H9 (cell line): ENCODE measurements around the gene PPCDC. TPM values are rescaled to one million over a fixed set of nuclear protein-coding genes. Genes with fewer than 3 reads are reported as not detected.

Experiments used
- DNase-seq: peaks from one replicate; pipeline ENCODE4 v3.0.0-alpha.2; 2017
- H2AFZ ChIP-seq: one replicate; pipeline ENCODE4 v1.6.1; 2013; ENCODE audit warnings: mild to moderate bottlenecking, low read length, control low read depth, moderate library complexity
- H2AK5ac ChIP-seq: 2 replicates; pipeline ENCODE4 v1.6.1; 2013; ENCODE audit warnings: low read length, control low read depth, mixed read lengths; ENCODE audit not compliant: insufficient read length
- H2BK120ac ChIP-seq: one replicate; pipeline ENCODE4 v1.6.1; 2013; ENCODE audit warnings: low read depth, mild to moderate bottlenecking, low read length, control low read depth, inconsistent platforms; ENCODE audit not compliant: poor library complexity, severe bottlenecking
- H2BK12ac ChIP-seq: 2 replicates; pipeline ENCODE4 v1.6.1; 2013; ENCODE audit warnings: low read length, control low read depth, mixed read lengths, low read depth; ENCODE audit not compliant: insufficient read length
- H2BK15ac ChIP-seq: 2 replicates; pipeline ENCODE4 v1.6.1; 2013; ENCODE audit warnings: low read depth, low read length, control low read depth
- H2BK20ac ChIP-seq: one replicate; pipeline ENCODE4 v1.6.1; 2013; ENCODE audit warnings: low read depth, mild to moderate bottlenecking, low read length, control low read depth, inconsistent platforms; ENCODE audit not compliant: poor library complexity, severe bottlenecking
- H2BK5ac ChIP-seq: 2 replicates; pipeline ENCODE4 v1.6.1; 2013; ENCODE audit warnings: low read length, control low read depth, mixed read lengths; ENCODE audit not compliant: insufficient read length
- H3K14ac ChIP-seq: 2 replicates; pipeline ENCODE4 v1.6.1; 2013; ENCODE audit warnings: low read length, control low read depth; ENCODE audit not compliant: insufficient read depth
- H3K18ac ChIP-seq: 2 replicates; pipeline ENCODE4 v1.6.1; 2013; ENCODE audit warnings: low read depth, mild to moderate bottlenecking, mixed read lengths, low read length, control low read depth; ENCODE audit not compliant: insufficient read length
- H3K23ac ChIP-seq: 2 replicates; pipeline ENCODE4 v1.6.1; 2013; ENCODE audit warnings: low read length, control low read depth, mixed read lengths, low read depth; ENCODE audit not compliant: insufficient read length
- H3K23me2 ChIP-seq: 2 replicates; pipeline ENCODE4 v1.6.1; 2013; ENCODE audit warnings: low read depth, mild to moderate bottlenecking, mixed read lengths, low read length, control low read depth; ENCODE audit not compliant: insufficient read length, poor library complexity, severe bottlenecking
- H3K27ac ChIP-seq: 2 replicates; pipeline ENCODE4 v1.5.1; 2013; ENCODE audit warnings: low read length, control low read depth, mixed read lengths, low read depth; ENCODE audit not compliant: insufficient read length
- H3K27me3 ChIP-seq: 2 replicates; pipeline ENCODE4 v1.6.1; 2013; ENCODE audit warnings: low read length, control low read depth, inconsistent platforms; ENCODE audit not compliant: insufficient read depth
- H3K4ac ChIP-seq: 2 replicates; pipeline ENCODE4 v1.6.1; 2013; ENCODE audit warnings: low read depth, mild to moderate bottlenecking, control low read depth, inconsistent platforms, low read length, moderate library complexity
- H3K4me1 ChIP-seq: 2 replicates; pipeline ENCODE4 v1.6.1; 2013; ENCODE audit warnings: low read length, control low read depth, inconsistent platforms; ENCODE audit not compliant: insufficient read depth
- H3K4me2 ChIP-seq: 2 replicates; pipeline ENCODE4 v1.6.1; 2013; ENCODE audit warnings: low read length, control low read depth, mixed read lengths; ENCODE audit not compliant: insufficient read length, insufficient read depth
- H3K56ac ChIP-seq: 2 replicates; pipeline ENCODE4 v1.6.1; 2013; ENCODE audit warnings: low read depth, mild to moderate bottlenecking, mixed read lengths, low read length, control low read depth; ENCODE audit not compliant: insufficient read length
- H3K79me1 ChIP-seq: 2 replicates; pipeline ENCODE4 v1.6.1; 2013; ENCODE audit warnings: low read depth, mild to moderate bottlenecking, moderate library complexity, low read length, control low read depth, inconsistent platforms; ENCODE audit not compliant: insufficient read depth, poor library complexity, severe bottlenecking
- H3K79me2 ChIP-seq: 2 replicates; pipeline ENCODE4 v1.6.1; 2013; ENCODE audit warnings: low read length, control low read depth, inconsistent platforms; ENCODE audit not compliant: insufficient read depth
- H3K9ac ChIP-seq: 2 replicates; pipeline ENCODE4 v1.6.1; 2013; ENCODE audit warnings: low read length, control low read depth, mixed read lengths; ENCODE audit not compliant: insufficient read length; ENCODE audit errors: extremely low read depth
- H3K9me3 ChIP-seq: one replicate; pipeline ENCODE4 v1.6.1; 2013; ENCODE audit warnings: low read depth, low read length, inconsistent platforms; ENCODE audit not compliant: control insufficient read depth
- H3T11ph ChIP-seq: one replicate; pipeline ENCODE4 v1.6.1; 2013; ENCODE audit warnings: mild to moderate bottlenecking, low read length, control low read depth, inconsistent platforms
- H4K20me1 ChIP-seq: one replicate; pipeline ENCODE4 v1.6.1; 2013; ENCODE audit not compliant: control insufficient read depth, insufficient read length, insufficient read depth
- H4K5ac ChIP-seq: 2 replicates; pipeline ENCODE4 v1.6.1; 2013; ENCODE audit warnings: low read depth, mild to moderate bottlenecking, mixed read lengths, low read length, control low read depth; ENCODE audit not compliant: insufficient read length
- H4K8ac ChIP-seq: replicated peaks from 2 replicates; pipeline ENCODE4 v1.6.1; 2013; ENCODE audit warnings: low read length, control low read depth, mixed read lengths, low read depth; ENCODE audit not compliant: insufficient read length
- H4K91ac ChIP-seq: 2 replicates; pipeline ENCODE4 v1.6.1; 2013; ENCODE audit warnings: low read depth, mild to moderate bottlenecking, moderate library complexity, mixed read lengths, low read length, control low read depth; ENCODE audit not compliant: insufficient read length
- H3K27ac Mint-ChIP-seq, 3 experiments: 2 replicates in 2 of 3; 3 replicates in 1 of 3; pipeline ENCODE4 v1.8.0; 2020 to 2021; ENCODE audit warnings: mixed read lengths in 3 of 3, mild to moderate bottlenecking in 1 of 3, moderate library complexity in 1 of 3
- H3K27me3 Mint-ChIP-seq: 2 replicates; pipeline ENCODE4 v1.8.0; 2021; ENCODE audit warnings: low read depth, mild to moderate bottlenecking, moderate library complexity, mixed read lengths
- H3K36me3 Mint-ChIP-seq, 3 experiments: 2 replicates in 2 of 3; 3 replicates in 1 of 3; pipeline ENCODE4 v1.8.0; 2020 to 2021; ENCODE audit warnings: low read depth in 3 of 3, mixed read lengths in 3 of 3; ENCODE audit not compliant: insufficient read depth in 1 of 3
- H3K4me1 Mint-ChIP-seq, 2 experiments: 2 replicates each; pipeline ENCODE4 v1.8.0; 2020; ENCODE audit warnings: mixed read lengths in 2 of 2
- H3K4me3 Mint-ChIP-seq, 2 experiments: 2 replicates in 1 of 2; 3 replicates in 1 of 2; pipeline ENCODE4 v1.8.0; 2020 to 2021; ENCODE audit warnings: mild to moderate bottlenecking in 2 of 2, mixed read lengths in 2 of 2, moderate library complexity in 1 of 2
- H3K9me3 Mint-ChIP-seq, 2 experiments: 2 replicates in 1 of 2; 3 replicates in 1 of 2; pipeline ENCODE4 v1.8.0; 2020; ENCODE audit warnings: mild to moderate bottlenecking in 2 of 2, mixed read lengths in 2 of 2, moderate library complexity in 1 of 2
- WGBS: extraction: QIAGEN DNeasy Blood & Tissue Kit; methylation state at CpG from one replicate; pipeline ENCODE4 v1.1.7; 2013; ENCODE audit warnings: missing lambda C conversion rate, low lambda C conversion rate, mixed read lengths; ENCODE audit not compliant: insufficient read length; ENCODE audit errors: extremely low coverage; 5-methylcytosine and 5-hydroxymethylcytosine counted together
- total RNA-seq: library from RNA; stranded (reverse); gene quantifications from 2 replicates; pipeline ENCODE4 v1.2.1, GENCODE V29; 2021
- TF ChIP-seq, protein P1 (sequence below): fragments of 200-600 bp; sonication (generic); conservative IDR thresholded peaks from 3 replicates; pipeline ENCODE4 v1.8.0; 2021; ENCODE audit warnings: antibody characterized with exemption, mild to moderate bottlenecking

The PPCDC gene
- total RNA-seq, 1 experiment from 2014 or later = 17.6 TPM

- Mint-ChIP-seq H3K27me3 (no peaks in the 10 kb centered on the region; the same call in 1 of the 2 replicates), H3K9me3 (no peaks in the 10 kb centered on the region), H3K27ac (no peak overlapping the region), H3K36me3 (peaks cover 4 to 8% (median 5%) of the 10 kb centered on the region in 3 experiments; a peak in 5 of 7 replicates), H3K4me1 (peaks cover 8 to 9% of the 10 kb centered on the region in 2 experiments; a peak in 2 of 4 replicates), H3K4me3 (no peak overlapping the region)
- Histone ChIP-seq H2AFZ (no peak overlapping the region), H3K23ac (no peak overlapping the region), H2BK20ac (no peak overlapping the region), H3K4ac (no peak overlapping the region), H3K14ac (no peak overlapping the region), H3K27ac (no peak overlapping the region), H3K9ac (no peak overlapping the region), H2BK5ac (no peak overlapping the region), H3K4me2 (no peak overlapping the region), H3K23me2 (no peaks in the 10 kb centered on the region), H3T11ph (no peak overlapping the region), H3K79me2 (no peaks in the 10 kb centered on the region), H3K56ac (no peak overlapping the region), H4K91ac (no peak overlapping the region), H4K8ac (no peak overlapping the region), H2BK15ac (no peak overlapping the region), H3K79me1 (no peaks in the 10 kb centered on the region), H2BK120ac (no peak overlapping the region), H4K5ac (no peak overlapping the region), H4K20me1 (no peaks in the 10 kb centered on the region), H3K9me3 (no peaks in the 10 kb centered on the region), H3K18ac (no peak overlapping the region), H3K4me1 (no peaks in the 10 kb centered on the region), H2AK5ac (no peak overlapping the region), H2BK12ac (no peak overlapping the region), H3K27me3 (no peaks in the 10 kb centered on the region)
- no CpG with 5 or more reads among the region's 7 CpGs for WGBS
- TF ChIP-seq, protein P1, sequence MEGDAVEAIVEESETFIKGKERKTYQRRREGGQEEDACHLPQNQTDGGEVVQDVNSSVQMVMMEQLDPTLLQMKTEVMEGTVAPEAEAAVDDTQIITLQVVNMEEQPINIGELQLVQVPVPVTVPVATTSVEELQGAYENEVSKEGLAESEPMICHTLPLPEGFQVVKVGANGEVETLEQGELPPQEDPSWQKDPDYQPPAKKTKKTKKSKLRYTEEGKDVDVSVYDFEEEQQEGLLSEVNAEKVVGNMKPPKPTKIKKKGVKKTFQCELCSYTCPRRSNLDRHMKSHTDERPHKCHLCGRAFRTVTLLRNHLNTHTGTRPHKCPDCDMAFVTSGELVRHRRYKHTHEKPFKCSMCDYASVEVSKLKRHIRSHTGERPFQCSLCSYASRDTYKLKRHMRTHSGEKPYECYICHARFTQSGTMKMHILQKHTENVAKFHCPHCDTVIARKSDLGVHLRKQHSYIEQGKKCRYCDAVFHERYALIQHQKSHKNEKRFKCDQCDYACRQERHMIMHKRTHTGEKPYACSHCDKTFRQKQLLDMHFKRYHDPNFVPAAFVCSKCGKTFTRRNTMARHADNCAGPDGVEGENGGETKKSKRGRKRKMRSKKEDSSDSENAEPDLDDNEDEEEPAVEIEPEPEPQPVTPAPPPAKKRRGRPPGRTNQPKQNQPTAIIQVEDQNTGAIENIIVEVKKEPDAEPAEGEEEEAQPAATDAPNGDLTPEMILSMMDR = no peak
- DNase-seq = no peak
Observed at GRCh38 chr15:75053748-75054125, 30.3 kb downstream of the PPCDC start.
